SK-N-SH treated with all-trans-retinoic acid at 6 μM for 48 hours (cell line): Measurements from ENCODE around the gene FZR1.

Experiments
- RARB ChIP-seq: fragments of 250-450 bp; sonication (Bioruptor Pico); IDR thresholded peaks from 2 replicates; pipeline ENCODE4 v1.8.0; 2021; ENCODE audit warnings: mild to moderate bottlenecking, moderate library complexity
- TOX ChIP-seq: fragments of 250-450 bp; sonication (Bioruptor Pico); IDR thresholded peaks from 2 replicates; pipeline ENCODE4 v1.8.0; 2021; ENCODE audit warnings: mild to moderate bottlenecking, moderate library complexity, borderline replicate concordance
- ZFP3 ChIP-seq: fragments of 250-450 bp; sonication (Bioruptor Pico); IDR thresholded peaks from 2 replicates; pipeline ENCODE4 v1.5.0; 2020; ENCODE audit warnings: mild to moderate bottlenecking, moderate library complexity
- ZNF8 ChIP-seq: fragments of 450-650 bp; formaldehyde crosslinking; IDR thresholded peaks from 2 replicates; pipeline ENCODE4 v1.5.0; 2020; ENCODE audit warnings: mild to moderate bottlenecking, moderate library complexity

DNA sequence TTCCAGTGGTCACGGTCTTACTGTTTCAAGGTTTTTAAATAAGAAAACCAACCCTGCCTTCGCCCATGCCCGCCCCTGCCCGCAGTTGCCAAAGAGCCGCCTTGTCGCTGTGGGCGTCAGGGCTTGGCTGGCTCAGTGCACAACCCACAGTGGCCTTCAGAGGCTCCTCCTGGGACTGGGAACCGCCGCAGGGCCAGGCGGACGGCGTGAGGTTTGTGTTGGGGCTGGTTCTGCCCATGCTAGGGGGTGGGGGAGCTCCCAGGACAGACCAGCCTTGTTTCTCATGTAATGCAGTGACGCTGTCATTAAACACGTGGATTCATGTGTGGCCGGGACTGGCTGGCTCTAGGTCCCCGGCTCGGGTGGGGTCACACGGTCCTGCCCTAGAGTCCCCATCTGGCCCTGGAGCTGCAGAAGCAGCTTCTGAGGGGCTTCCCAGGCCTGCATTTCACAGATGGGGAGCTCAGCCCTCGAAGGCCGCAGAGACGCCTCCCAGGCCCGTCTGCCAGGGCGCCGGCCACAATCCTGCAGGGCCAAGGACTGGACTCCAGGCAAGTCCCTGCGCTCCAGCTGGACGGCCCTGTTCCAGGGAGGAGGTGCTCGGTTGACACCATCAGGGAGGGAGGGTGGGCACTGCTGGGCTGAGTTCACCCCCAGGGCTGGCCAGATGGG, 30.5 kb downstream of the FZR1 start:
- TF ChIP-seq ZNF8 (CRISPR knock-in tag) (no peak), ZFP3 (CRISPR knock-in tag) (no peak), TOX (no peak), RARB (CRISPR knock-in tag) (no peak)
